ENCODE measurements around the gene SOS1. TPM values are rescaled to one million over a fixed set of nuclear protein-coding genes. Genes with fewer than 3 reads are reported as not detected.

SOS1 gene
- total RNA-seq, 4 donors from 2014 or later: 13.3 to 107 (median 40.8) TPM

GRCh38 chr2:39093218-39093898 is 27.5 kb downstream of the SOS1 start:
- intact Hi-C loops (cut with DNase I; ENCODE audit: low total_unique reads): no loop called here
- Histone ChIP-seq H3K9me3 (no peaks in the 10 kb centered on the region), H3K27ac (no peak overlapping the region), H3K36me3 (no peaks in the 10 kb centered on the region), H3K27me3 (no peaks in the 10 kb centered on the region), H3K4me3 (no peak overlapping the region), H3K4me1 (no peaks in the 10 kb centered on the region)
- no peak for DNase-seq
- no peak for TF ChIP-seq POLR2A (IDR thresholded peaks at IDR 0.05)
- no peak for TF ChIP-seq CTCF (IDR thresholded peaks at IDR 0.05)

GRCh38 chr2:39091543-39091942 is 29.3 kb downstream of the SOS1 start:
- no peaks in the 10 kb centered on the region for H3K36me3 ChIP-seq
- H3K27ac ChIP-seq: no peak overlapping the region
- no peak for DNase-seq
- TF ChIP-seq POLR2A (IDR thresholded peaks at IDR 0.05) (no peak), CTCF (IDR thresholded peaks at IDR 0.05) (no peak)
- H3K4me3 ChIP-seq: no peak overlapping the region
- H3K4me1 ChIP-seq: no peaks in the 10 kb centered on the region
- no peaks in the 10 kb centered on the region for H3K9me3 ChIP-seq
- H3K27me3 ChIP-seq: no peaks in the 10 kb centered on the region
- intact Hi-C loops (cut with DNase I; ENCODE audit: low total_unique reads): no loop called here

GRCh38 chr2:39091063-39091462 is 29.8 kb downstream of the SOS1 start:
- H3K27me3 ChIP-seq: no peaks in the 10 kb centered on the region
- no peaks in the 10 kb centered on the region for H3K9me3 ChIP-seq
- H3K36me3 ChIP-seq: no peaks in the 10 kb centered on the region
- intact Hi-C loops (cut with DNase I; ENCODE audit: low total_unique reads): no loop called here
- TF ChIP-seq POLR2A (IDR thresholded peaks at IDR 0.05) (no peak), CTCF (IDR thresholded peaks at IDR 0.05) (no peak)
- H3K4me3 ChIP-seq: no peak overlapping the region
- no peak overlapping the region for H3K27ac ChIP-seq
- H3K4me1 ChIP-seq: no peaks in the 10 kb centered on the region
- DNase-seq: no peak

GRCh38 chr2:39080152-39080551 is 40.7 kb downstream of the SOS1 start:
- no peak for DNase-seq
- intact Hi-C loops (cut with DNase I; ENCODE audit: low total_unique reads): no loop called here
- H3K27ac ChIP-seq: no peak overlapping the region
- no peaks in the 10 kb centered on the region for H3K4me1 ChIP-seq
- TF ChIP-seq POLR2A (IDR thresholded peaks at IDR 0.05) (no peak), CTCF (IDR thresholded peaks at IDR 0.05) (no peak)
- H3K36me3 ChIP-seq: no peaks in the 10 kb centered on the region
- no peaks in the 10 kb centered on the region for H3K9me3 ChIP-seq
- no peak overlapping the region for H3K4me3 ChIP-seq
- no peaks in the 10 kb centered on the region for H3K27me3 ChIP-seq

- Histone ChIP-seq H3K27me3 (no peaks in the 10 kb centered on the region), H3K4me3 (no peak overlapping the region), H3K4me1 (no peaks in the 10 kb centered on the region), H3K36me3 (no peaks in the 10 kb centered on the region), H3K9me3 (no peaks in the 10 kb centered on the region), H3K27ac (no peak overlapping the region)
- TF ChIP-seq POLR2A (IDR thresholded peaks at IDR 0.05): no peak
- no peak for TF ChIP-seq CTCF (IDR thresholded peaks at IDR 0.05)
- intact Hi-C loops (cut with DNase I; ENCODE audit: low total_unique reads): no loop called here
- no peak for DNase-seq
These were observed 50.9 kb downstream of the SOS1 start for GRCh38 chr2:39069890-39070465.

Data from uterus (tissue), 4 donors.